M059J (cell line): ENCODE measurements around the gene CBY2. TPM values are rescaled to one million over a fixed set of nuclear protein-coding genes. Genes with fewer than 3 reads are reported as not detected.

ENCODE experiments used
- DNase-seq: peaks from one replicate; pipeline ENCODE4 v3.0.0-alpha.2; 2012; ENCODE audit warnings: low read depth
- total RNA-seq: library from RNA; depleted of rRNA; stranded (reverse); fragments of >200 nt; shearing (Covaris generic); gene quantifications from 2 replicates; pipeline ENCODE4 v1.2.3, GENCODE V29; 2014

Gene CBY2
- total RNA-seq, 1 experiment from 2014 or later = not detected

DNA sequence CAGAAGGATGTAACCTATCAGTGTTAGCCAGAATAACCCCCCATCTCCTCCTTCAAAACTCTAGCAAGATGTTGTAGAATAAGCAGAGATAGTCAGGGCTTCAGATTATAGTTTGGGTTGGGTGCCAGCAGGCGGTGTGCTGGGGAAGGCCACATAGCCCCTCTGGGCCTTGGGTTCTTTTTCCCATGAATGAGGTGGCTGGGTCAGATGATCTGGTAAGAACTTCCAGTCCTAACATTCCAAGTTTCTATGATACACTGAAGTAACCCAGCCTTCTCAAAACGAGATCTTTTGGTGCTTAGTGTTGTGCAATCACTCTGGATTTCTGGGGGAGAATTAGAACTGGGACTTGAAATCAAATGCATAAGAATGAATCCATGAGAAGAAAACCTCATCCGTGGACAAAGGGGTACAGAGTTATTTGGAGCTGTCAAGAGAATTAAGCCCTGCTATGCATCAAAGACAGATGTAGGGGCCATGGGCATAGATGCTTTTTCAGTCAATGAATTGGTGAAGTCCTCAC lies 810 bp downstream of the CBY2 start:
- DNase-seq = no peak

DNA sequence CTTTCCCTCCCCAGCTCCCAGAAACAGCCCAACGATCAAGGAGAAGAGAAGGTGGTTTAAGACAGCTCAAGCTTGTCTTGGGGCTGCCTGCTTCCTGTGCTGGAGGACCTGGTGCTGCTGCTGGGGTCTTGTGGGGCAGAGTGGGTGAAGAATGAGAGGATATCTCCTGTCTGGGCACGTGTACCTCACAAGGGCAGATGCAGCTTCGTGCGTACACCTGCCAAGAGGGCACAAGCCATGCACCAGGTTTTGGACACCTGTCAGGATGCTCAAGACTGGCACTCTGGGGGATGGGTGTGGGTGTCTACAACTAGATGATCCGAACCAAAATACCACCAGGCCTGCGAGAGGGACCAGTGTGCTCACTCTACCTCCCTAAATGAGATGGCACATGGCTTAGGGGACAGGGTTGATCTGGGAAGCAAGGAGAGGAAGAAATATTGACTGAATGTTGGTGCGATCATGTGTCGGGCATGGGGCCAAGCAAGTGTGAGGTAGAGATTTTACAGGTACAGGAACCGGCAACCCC lies 2.2 kb downstream of the CBY2 start:
- DNase-seq = no peak

DNA sequence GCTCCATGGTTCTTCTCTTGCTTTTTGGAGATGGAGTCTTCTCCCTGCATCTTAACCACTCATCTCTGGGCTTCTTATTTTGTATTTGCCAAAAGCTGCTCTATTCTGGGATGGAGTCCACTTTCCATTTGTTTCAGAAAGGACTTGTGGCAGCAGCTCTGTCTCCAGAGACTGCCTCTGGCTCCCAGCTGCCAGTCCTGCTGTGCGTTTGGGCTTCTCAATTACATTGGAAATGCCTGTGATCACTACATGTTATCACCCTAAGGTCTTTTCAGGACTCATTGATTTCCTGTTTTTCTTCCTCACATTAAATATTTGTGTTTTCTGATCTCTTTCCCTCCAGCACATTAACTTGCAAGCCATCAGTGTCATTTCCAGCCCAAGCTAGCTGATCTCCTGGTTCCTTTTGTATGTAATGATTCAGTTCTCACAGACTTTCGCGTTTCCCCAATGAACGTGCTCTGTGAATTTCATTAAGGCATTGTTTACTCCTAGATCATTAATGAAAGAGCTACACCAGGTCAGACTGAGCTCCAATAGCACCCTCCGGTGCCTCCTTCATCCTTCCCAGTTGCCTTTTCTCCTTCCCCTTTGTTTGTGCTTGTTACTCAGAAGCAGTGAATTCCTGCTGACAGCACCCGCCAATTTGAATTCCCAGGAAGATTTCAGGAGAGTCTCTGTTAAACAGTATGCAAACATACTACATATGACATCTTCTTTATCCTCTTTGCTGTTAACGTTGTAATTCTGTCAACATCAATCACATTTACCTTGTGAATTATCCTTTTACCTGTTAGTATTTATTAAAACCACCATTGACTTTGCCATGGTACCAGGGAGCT lies 3.0 kb downstream of the CBY2 start:
- DNase-seq = no peak

GRCh38 chr13:45705918-45706317 lies 3.8 kb downstream of the CBY2 start:
- no peak for DNase-seq

DNA sequence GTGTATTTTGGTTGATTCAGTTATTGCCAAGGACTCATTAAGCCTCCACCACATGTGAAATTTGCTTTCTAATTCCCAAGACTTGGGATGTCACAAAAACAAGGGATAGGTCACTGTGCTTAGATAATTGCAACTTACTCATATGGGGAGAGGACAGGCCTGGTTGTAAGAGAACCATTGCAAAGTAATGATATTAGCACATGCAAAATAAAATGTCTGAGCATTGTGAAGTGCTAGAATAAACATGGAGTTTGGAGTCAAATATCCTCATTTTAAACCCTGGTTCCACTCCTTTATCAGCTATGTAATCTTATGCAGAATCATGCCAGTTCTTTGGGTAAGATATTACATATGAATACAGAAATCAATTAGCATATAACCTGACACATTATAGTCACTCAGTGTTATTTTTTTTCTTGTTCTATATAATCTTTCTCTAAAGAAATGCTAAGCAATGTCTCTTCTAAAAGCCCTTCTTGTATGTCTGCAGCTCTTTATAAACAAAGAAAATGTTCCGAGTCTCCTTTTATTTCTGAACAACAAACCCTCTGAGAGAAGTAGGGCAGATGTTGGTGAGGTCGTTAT lies 5.5 kb downstream of the CBY2 start:
- DNase-seq = no peak

DNA sequence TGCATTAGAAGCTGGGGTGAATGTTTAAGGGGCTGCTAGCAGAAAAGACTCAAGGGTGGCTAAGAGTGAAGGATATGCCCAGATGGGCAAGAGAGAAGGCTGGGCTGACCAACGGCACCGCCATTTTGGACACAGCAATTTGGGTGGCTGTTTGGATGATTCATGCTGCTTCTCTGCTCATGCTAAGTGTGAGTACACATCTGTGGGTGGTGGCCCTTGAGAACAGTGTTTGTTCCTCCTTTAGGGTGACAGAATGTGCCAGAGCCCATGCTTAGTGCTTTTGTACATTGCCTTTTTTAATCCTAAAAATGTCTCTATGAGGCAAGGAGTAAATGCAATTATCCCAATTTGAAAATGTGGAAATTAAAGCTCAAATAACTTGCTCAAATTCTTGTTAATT lies 9.8 kb downstream of the CBY2 start:
- DNase-seq = no peak

DNA sequence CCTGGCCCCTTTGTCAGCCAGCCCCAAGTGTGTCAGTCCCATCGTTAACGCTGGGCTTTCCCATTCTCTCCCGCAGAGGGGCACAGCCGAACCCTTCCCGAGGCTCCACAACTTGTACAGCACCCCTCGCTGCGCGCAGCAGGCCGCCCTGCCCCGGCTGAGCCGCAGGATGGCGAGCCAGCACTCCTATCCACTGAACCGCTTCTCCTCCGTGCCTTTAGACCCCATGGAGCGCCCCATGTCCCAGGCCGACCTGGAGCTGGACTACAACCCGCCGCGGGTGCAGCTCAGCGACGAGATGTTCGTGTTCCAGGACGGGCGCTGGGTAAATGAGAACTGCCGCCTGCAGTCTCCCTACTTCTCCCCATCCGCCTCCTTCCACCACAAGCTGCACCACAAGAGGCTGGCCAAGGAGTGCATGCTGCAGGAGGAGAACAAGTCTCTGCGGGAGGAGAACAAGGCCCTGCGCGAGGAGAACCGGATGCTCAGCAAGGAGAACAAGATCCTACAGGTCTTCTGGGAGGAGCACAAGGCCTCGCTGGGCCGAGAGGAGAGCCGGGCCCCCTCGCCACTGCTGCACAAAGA lies 11.1 kb downstream of the CBY2 start:
- DNase-seq = no peak

- no peak for DNase-seq
These were observed 11.6 kb downstream of the CBY2 start for GRCh38 chr13:45713721-45714120.

- DNase-seq = no peak
These were observed 12.1 kb downstream of the CBY2 start for GRCh38 chr13:45714170-45714569.

GRCh38 chr13:45715351-45715750 lies 13.2 kb downstream of the CBY2 start:
- no peak for DNase-seq

- no peak for DNase-seq
These were observed 15.2 kb downstream of the CBY2 start for GRCh38 chr13:45717349-45717748.

GRCh38 chr13:45718063-45718462 lies 15.9 kb downstream of the CBY2 start:
- DNase-seq = peak; percentile 9

DNA sequence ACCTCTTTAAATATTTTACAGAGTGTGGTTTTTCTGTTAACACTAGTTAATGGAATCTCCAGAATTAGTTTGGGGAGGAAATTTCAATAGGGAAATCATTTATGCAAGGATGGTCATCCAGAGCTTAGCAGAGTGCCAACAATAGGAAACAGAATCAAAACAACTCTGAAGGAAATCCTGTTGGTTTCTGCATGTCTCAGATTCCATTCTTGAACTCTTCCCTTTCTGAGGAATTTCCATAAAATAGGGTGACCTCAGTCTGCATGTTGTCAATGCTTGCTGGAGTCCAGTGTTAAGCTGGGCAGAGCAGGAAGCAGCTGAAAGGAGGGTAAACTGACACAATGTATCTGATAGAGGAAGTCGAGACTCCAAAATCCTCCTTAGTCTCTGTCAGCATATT lies 16.9 kb downstream of the CBY2 start:
- peak; percentile 68 for DNase-seq

DNA sequence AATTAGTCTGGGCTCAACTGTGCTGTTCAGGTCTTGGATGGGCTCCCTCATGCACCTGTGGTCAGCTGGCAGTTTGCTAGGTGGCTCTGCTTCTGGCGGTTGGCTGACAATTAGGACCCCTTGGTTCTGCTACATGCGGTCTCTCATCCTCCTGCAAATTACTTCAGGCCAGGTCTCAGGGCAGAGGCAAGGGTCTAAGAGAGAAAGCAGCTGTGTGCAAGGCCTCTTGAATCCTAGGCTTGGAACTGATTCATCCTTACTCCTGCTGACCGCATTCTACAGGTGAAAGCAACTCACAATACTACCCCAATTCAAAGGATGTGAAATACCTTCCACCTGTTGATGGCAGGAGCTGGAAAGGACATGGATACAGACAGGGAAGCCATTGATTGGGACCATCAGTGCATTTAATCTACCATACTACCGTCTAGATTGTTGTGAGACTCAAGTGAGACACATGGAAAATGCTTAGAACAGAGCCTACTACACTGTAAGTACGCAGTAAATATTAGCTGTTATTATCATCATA lies 19.1 kb downstream of the CBY2 start:
- no peak for DNase-seq

DNA sequence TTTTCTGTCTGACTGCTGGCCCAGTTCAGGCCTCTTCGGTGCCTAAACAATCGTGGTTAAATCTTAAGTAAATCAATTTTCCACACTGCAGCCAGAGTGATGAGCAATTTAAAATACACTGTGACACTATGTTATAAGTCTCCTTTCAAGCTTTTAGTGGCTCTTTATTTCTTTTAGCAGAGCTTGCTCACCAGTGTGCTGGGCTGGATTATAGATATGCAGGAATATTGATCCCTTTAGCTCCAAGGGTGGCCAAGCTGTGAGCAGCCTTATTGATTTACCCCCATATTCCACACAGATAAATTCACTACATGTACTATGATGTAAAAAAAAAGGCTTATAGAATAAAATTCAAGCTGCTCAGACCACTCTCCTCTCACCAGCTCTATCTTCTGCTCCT lies 21.7 kb downstream of the CBY2 start:
- DNase-seq = no peak

DNA sequence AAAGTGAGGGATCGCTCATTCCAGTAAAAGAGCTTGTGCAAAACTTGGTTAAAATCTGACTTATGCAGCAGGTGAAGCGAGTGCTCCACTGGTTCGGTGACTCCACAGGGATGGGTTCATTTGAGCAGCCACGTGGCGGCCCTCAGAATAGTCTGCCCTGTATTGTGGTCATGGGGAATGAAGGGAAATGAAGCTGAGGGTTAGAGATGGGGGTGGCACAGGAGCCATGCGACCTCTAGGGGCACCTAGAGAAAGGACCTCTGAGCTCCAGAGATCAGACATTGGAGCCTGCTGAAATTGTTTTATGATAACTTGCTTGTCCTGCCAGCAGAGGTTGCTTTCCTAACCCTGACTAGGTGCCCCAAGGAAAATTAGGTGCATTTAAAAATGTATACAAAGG lies 26.6 kb downstream of the CBY2 start:
- DNase-seq = peak; percentile 44

GRCh38 chr13:45731455-45731854 lies 29.3 kb downstream of the CBY2 start:
- no peak for DNase-seq

DNA sequence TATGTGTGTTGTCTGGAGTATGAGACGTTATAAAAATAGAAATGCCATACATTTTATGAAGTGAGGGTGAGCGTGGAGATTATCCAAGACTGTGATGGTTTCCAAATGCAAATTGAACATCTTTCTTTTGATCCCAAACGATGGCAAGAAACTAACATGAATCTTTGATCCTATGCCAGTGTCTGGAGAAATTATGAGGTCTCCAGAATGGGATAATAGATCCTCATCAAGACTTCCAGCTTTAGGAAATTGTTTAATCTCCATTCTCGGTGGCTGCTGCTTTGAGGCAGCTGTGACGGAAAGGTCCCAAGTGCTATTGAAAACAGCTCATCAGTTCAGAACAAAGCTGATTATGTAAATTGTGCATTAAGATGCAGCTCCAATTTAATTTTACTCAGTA lies 30.8 kb downstream of the CBY2 start:
- no peak for DNase-seq

- no peak for DNase-seq
These were observed 31.2 kb downstream of the CBY2 start for GRCh38 chr13:45733361-45733760.

GRCh38 chr13:45737571-45738017 lies 35.5 kb downstream of the CBY2 start:
- no peak for DNase-seq

- no peak for DNase-seq
These were observed 40.9 kb downstream of the CBY2 start for GRCh38 chr13:45742985-45743384.

- no peak for DNase-seq
These were observed 42.9 kb downstream of the CBY2 start for GRCh38 chr13:45744979-45745378.
